ENCODE data around the gene ZPBP2.

Gene ZPBP2, protein sequence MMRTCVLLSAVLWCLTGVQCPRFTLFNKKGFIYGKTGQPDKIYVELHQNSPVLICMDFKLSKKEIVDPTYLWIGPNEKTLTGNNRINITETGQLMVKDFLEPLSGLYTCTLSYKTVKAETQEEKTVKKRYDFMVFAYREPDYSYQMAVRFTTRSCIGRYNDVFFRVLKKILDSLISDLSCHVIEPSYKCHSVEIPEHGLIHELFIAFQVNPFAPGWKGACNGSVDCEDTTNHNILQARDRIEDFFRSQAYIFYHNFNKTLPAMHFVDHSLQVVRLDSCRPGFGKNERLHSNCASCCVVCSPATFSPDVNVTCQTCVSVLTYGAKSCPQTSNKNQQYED

DNA sequence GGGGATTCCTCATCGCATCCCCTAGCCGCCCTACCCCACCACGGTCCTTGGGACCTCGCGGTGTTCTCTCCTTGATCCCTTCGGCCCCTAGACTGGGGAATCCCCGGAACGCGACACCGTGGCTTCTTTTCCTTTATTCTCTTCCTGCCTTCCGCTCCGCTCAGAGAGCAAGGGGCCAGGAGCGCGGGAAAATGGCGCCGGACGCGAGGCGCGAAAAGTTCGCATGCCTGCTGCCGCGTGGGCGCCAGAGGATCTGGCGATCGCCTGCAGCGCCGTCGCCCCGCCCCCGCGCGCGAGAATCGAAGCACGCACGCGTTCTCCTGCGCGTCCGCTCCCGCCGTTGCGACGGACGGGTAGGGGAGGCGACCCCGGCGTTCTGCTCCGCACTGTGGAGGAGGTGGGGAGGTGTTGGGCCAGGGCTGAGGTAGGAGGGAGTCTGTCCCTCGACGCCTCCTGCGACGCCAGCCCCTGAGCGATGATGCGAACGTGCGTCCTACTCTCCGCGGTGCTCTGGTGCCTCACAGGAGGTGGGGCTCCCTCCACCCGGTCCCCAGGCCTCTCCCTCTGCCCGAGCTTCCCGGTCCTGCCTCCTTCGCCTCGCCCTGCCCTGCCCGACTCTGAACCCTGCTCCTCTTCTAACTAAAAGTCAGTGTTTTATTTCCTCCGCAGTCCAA is at the start of gene ZPBP2:
ZPBP2 (plus strand) TSS at position 323 of the 674 bp plus-strand sequence; CDS start at position 476, 153 bp downstream.
- H3K27ac ChIP-seq = no peak within 1 kb of the TSS
- no peak for TF ChIP-seq ZFX (IDR thresholded peaks at IDR 0.05)
- TF ChIP-seq, protein P1, sequence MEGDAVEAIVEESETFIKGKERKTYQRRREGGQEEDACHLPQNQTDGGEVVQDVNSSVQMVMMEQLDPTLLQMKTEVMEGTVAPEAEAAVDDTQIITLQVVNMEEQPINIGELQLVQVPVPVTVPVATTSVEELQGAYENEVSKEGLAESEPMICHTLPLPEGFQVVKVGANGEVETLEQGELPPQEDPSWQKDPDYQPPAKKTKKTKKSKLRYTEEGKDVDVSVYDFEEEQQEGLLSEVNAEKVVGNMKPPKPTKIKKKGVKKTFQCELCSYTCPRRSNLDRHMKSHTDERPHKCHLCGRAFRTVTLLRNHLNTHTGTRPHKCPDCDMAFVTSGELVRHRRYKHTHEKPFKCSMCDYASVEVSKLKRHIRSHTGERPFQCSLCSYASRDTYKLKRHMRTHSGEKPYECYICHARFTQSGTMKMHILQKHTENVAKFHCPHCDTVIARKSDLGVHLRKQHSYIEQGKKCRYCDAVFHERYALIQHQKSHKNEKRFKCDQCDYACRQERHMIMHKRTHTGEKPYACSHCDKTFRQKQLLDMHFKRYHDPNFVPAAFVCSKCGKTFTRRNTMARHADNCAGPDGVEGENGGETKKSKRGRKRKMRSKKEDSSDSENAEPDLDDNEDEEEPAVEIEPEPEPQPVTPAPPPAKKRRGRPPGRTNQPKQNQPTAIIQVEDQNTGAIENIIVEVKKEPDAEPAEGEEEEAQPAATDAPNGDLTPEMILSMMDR (conservative IDR thresholded peaks at IDR 0.05) = no peak

DNA sequence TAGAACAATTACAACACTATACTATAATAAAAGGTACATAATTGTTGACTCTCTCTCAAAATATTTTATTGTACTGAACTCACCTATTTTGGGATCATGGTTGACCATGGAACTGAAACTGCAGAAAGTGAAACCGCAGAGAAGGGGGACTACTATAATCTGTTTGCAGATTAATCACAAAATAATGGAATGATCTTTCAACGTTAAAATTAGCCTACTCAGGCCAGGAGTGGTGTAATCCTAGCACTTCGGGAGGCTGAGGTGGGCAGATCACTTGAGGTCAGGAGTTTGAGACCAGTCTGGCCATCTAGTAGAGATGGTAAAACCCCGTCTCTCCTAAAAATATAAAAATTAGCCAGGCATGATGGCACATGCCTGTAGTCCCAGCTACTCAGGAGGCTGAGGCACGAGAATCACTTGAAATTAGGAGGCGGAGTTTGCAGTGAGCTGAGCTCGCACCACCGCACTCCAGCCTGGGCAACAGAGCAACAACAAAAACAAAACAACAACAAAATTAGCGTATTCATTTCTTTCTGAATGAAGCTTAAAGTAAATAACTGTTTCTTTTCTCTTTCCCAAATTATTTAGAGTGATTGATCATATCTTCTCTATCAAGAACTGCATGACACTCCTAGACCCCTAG is 49.5 kb upstream of the ZPBP2 start:
- no peak overlapping the region for H3K27ac ChIP-seq
- TF ChIP-seq ZFX (IDR thresholded peaks at IDR 0.05) = no peak
- TF ChIP-seq, protein P1 (conservative IDR thresholded peaks at IDR 0.05) = no peak

DNA sequence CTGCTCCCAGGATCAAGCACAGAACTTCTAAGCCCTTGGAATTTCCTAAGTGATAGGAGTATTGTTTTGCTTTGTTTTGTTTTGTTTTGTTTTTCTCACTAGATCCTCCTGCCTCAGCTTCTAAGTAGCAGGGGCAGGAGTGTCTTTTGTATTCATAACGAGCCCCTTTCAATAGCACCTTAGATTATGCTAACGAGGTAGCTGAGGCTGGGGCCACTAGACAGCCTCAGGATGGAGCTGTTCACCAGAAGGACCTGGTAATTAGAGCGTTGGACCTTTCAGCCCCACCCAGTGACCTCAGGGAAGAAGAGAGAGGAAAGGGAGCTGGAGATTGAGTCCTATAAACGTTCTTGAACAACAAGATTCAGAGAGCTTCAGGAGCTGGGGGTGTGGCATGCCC is 47.5 kb upstream of the ZPBP2 start:
- TF ChIP-seq, protein P1 (conservative IDR thresholded peaks at IDR 0.05) = no peak
- TF ChIP-seq ZFX (IDR thresholded peaks at IDR 0.05) = no peak
- no peak overlapping the region for H3K27ac ChIP-seq

DNA sequence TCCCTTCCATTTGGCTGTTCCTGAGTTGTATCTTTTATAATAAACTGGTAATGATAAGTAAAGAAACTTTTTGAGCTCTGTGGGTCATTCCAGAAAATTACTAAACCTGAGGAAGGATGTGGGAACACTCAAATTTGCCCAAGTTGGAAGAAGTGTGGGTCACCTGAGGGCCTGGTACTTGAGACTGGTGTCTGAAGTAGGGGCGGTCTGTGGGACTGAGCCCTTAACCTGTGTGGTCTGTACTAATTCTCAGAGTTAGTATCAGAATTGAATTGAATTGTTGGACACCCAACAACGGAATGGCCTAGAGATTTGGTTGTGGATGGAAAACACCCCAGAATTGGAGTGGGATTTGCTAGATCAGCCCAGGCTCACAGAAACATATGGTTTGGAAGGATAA is 47.0 kb upstream of the ZPBP2 start:
- no peak overlapping the region for H3K27ac ChIP-seq
- TF ChIP-seq, protein P1 (conservative IDR thresholded peaks at IDR 0.05) = no peak

DNA sequence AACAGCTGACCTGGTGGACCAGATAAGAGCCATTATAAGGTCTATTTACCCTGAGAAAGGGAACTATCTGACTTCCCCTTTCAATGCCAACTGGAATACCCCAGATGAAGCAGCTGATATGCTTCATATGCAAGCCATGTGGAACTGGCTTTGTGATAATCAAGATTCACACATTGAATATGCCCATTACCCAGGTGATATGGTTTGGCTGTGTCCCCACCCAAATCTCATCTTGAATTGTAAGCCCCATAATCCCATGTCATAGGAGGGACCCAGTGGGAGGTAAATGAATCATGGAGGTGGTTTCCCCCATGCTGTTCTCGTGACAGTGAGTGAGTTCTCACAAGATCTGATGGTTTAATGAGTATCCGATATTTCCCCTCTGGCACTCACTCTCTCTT is 46.0 kb upstream of the ZPBP2 start:
- no peak for TF ChIP-seq ZFX (IDR thresholded peaks at IDR 0.05)
- TF ChIP-seq, protein P1 (conservative IDR thresholded peaks at IDR 0.05) = no peak
- H3K27ac ChIP-seq = no peak overlapping the region

DNA sequence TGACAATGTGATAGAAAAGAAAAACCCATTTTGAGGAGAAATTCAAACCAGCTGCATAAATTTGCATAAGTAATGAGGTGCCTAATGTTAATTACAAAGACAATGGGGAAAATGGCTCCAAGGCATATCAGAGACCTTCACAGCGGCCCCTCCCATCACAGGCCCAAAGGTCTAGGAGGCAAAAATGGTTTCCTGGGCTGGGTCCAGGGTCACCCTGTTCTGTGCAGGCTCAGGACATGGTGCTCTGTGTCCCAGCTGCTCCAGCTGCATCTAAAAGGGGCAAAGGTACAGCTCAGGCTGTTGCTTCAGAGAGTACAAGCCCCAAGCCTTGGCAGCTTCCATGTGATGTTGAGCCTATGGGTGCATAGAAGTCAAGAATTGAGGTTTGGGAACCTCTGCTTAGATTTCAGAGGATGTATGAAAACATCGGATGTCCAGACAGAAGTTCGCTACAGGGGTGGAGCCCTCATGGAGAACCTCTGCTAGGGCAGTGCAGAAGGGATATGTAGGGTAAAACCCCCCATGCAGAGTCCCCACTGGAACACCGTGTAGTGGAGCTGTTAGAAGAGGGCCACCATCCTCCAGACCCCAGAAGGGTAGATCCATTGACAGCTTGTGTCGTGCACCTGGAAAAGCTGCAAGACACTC is 44.5 kb upstream of the ZPBP2 start:
- no peak for TF ChIP-seq ZFX (IDR thresholded peaks at IDR 0.05)
- TF ChIP-seq, protein P1 (conservative IDR thresholded peaks at IDR 0.05) = no peak
- no peak overlapping the region for H3K27ac ChIP-seq

Measured in C4-2B (cell line).